Left lung (tissue), 10 donors: ENCODE data around the gene GALNT17. TPM values are rescaled to one million over a fixed set of nuclear protein-coding genes. Genes with fewer than 3 reads are reported as not detected.

Experiments used
- ATAC-seq: fragments of 200-7000 bp; cut with Tn5 transposase; one replicate; pipeline ENCODE4 v1.9.1; 2020; ENCODE audit warnings: moderate library complexity
- DNase-seq, 4 donors: peaks; one replicate each; pipeline ENCODE4 v3.0.0-alpha.2; 2013 to 2020
- H3K27ac ChIP-seq, 2 donors: fragments of 200-600 bp; sonication (generic) in 1 of 2; one replicate each; pipeline versions ENCODE4 v1.5.0 to v1.8.0; 2020 to 2021
- H3K27me3 ChIP-seq, 2 donors: fragments of 200-600 bp; sonication (generic) in 1 of 2; one replicate each; pipeline versions ENCODE4 v1.5.0 to v1.8.0; 2020 to 2021
- H3K36me3 ChIP-seq, 2 donors: fragments of 200-600 bp; sonication (generic) in 1 of 2; one replicate each; pipeline versions ENCODE4 v1.5.0 to v1.8.0; 2020 to 2021
- H3K4me1 ChIP-seq, 2 donors: fragments of 200-600 bp; one replicate each; pipeline ENCODE4 v1.8.0; 2021
- H3K4me3 ChIP-seq, 2 donors: fragments of 200-600 bp; sonication (generic) in 1 of 2; one replicate each; pipeline versions ENCODE4 v1.5.0 to v1.8.0; 2020 to 2021; ENCODE audit warnings: mild to moderate bottlenecking in 1 of 2
- H3K9me3 ChIP-seq, 2 donors: fragments of 200-600 bp; sonication (generic) in 1 of 2; one replicate each; pipeline versions ENCODE4 v1.5.0 to v1.8.0; 2020 to 2021
- CTCF ChIP-seq, 2 donors: fragments of 200-600 bp; sonication (generic) in 1 of 2; IDR thresholded peaks; one replicate each; pipeline versions ENCODE4 v1.5.0 to v1.8.0; 2021; ENCODE audit warnings: antibody characterized with exemption in 2 of 2
- intact Hi-C, 2 donors: fragments of 100-400 bp; cut with DNase I; formaldehyde crosslinking; loops; one replicate each; pipeline versions ENCODE4 v1.11.2 to v1.14.2; 2022
- polyA plus RNA-seq, 6 donors: library from polyadenylated mRNA; unstranded; fragments of 120-200 nt; gene quantifications; one replicate each; pipeline ENCODE4 v1.2.1, GENCODE V29; 2013; ENCODE audit not compliant: insufficient read length in 6 of 6
- total RNA-seq, 2 donors: library from RNA; stranded (reverse); fragmentation: NEBNext Ultra II Directional; extraction: Animal tissue kit (Norgen Biotek cat#: 25700); gene quantifications; one replicate each; pipeline ENCODE4 v1.2.1, GENCODE V29; 2021
- donor health status: DM: no; HTN: yes; CAD: no.
- donor health status: DM: no; HTN: no; CAD: no.

GALNT17 gene
- total and polyA plus RNA-seq, 8 donors, result 2.4 to 19.1 (median 9.7) TPM

- H3K36me3 ChIP-seq, result no peaks in the 10 kb centered on the region
- H3K27ac ChIP-seq, result no peak overlapping the region
- no peaks in the 10 kb centered on the region for H3K9me3 ChIP-seq
- ATAC-seq (no peak), DNase-seq (no peak)
- intact Hi-C loops, result loop anchor here in 1 of 2 donors (10.0 kb wide), 1 partner anchor 271 kb away; no protein-coding TSS in a partner anchor
- no peak for TF ChIP-seq CTCF (IDR thresholded peaks at IDR 0.05)
- H3K4me1 ChIP-seq, result no peaks in the 10 kb centered on the region
- H3K27me3 ChIP-seq, result no peaks in the 10 kb centered on the region
- H3K4me3 ChIP-seq, result no peak overlapping the region
Measured at GRCh38 chr7:71453630-71454029, 321.7 kb downstream of the GALNT17 start.

GRCh38 chr7:71454981-71455380 lies 323.0 kb downstream of the GALNT17 start:
- TF ChIP-seq CTCF (IDR thresholded peaks at IDR 0.05), result no peak
- intact Hi-C loops, result loop anchor here in 1 of 2 donors (10.0 kb wide), 1 partner anchor 270 kb away; no protein-coding TSS in a partner anchor
- no peaks in the 10 kb centered on the region for H3K27me3 ChIP-seq
- no peak overlapping the region for H3K4me3 ChIP-seq
- no peak for ATAC-seq
- H3K4me1 ChIP-seq, result no peaks in the 10 kb centered on the region
- no peak overlapping the region for H3K27ac ChIP-seq
- no peak for DNase-seq
- H3K9me3 ChIP-seq, result no peaks in the 10 kb centered on the region
- H3K36me3 ChIP-seq, result no peaks in the 10 kb centered on the region

- no peaks in the 10 kb centered on the region for H3K9me3 ChIP-seq
- TF ChIP-seq CTCF (IDR thresholded peaks at IDR 0.05), result no peak
Measured at GRCh38 chr7:71457021-71457420, 325.1 kb downstream of the GALNT17 start.

GRCh38 chr7:71457846-71458590 lies 326.1 kb downstream of the GALNT17 start:
- intact Hi-C loops, result loop anchor here in 1 of 2 donors (10.0 kb wide), 1 partner anchor 267 kb away; no protein-coding TSS in a partner anchor

More at GRCh38 chr7:71457021-71457420, 325.1 kb downstream of the GALNT17 start:
- H3K27ac ChIP-seq, result no peak overlapping the region
- ATAC-seq, result no peak
- H3K4me3 ChIP-seq, result no peak overlapping the region
- H3K36me3 ChIP-seq, result no peaks in the 10 kb centered on the region
- DNase-seq, result no peak
- no peaks in the 10 kb centered on the region for H3K4me1 ChIP-seq
- H3K27me3 ChIP-seq, result no peaks in the 10 kb centered on the region
- intact Hi-C loops, result loop anchor here in 1 of 2 donors (10.0 kb wide), 1 partner anchor 268 kb away; no protein-coding TSS in a partner anchor

More at GRCh38 chr7:71457846-71458590, 326.1 kb downstream of the GALNT17 start:
- Histone ChIP-seq H3K27ac (no peak overlapping the region), H3K9me3 (no peaks in the 10 kb centered on the region), H3K4me3 (no peak overlapping the region), H3K4me1 (no peaks in the 10 kb centered on the region), H3K36me3 (no peaks in the 10 kb centered on the region), H3K27me3 (no peaks in the 10 kb centered on the region)
- TF ChIP-seq CTCF (IDR thresholded peaks at IDR 0.05), result no peak
- ATAC-seq (no peak), DNase-seq (no peak)
